SH-SY5Y (cell line): ENCODE data around the gene TAF13.

Source experiments
- GATA2 ChIP-seq: IDR thresholded peaks from 2 replicates; pipeline ENCODE4 v1.6.1; 2011; ENCODE audit warnings: mild to moderate bottlenecking, low read depth, low read length
- GATA3 ChIP-seq: IDR thresholded peaks from 2 replicates; pipeline ENCODE4 v1.6.1; 2011; ENCODE audit warnings: low read depth, mild to moderate bottlenecking, low read length, moderate library complexity

The TAF13 gene

DNA sequence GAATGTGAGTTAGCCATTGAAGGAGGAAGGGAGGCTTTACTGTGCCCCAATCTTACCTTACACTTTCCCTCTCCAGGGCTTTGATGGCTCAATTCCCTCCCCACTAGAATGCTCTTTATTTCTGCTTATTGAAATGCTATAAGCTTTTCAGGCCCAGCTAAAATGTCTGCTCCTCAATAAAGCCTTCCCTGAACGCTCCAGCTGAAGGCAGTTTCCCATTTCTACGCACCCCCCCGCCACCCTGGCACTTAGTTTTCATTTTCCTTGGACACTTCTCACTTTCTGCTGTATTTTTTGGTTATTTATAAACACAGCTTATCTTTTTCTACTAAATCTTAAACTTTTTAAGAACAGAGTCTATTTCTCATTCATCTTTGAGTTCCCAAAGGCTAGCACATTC, 7.7 kb upstream of the TAF13 start:
- TF ChIP-seq GATA2, result no peak
- TF ChIP-seq GATA3, result no peak

DNA sequence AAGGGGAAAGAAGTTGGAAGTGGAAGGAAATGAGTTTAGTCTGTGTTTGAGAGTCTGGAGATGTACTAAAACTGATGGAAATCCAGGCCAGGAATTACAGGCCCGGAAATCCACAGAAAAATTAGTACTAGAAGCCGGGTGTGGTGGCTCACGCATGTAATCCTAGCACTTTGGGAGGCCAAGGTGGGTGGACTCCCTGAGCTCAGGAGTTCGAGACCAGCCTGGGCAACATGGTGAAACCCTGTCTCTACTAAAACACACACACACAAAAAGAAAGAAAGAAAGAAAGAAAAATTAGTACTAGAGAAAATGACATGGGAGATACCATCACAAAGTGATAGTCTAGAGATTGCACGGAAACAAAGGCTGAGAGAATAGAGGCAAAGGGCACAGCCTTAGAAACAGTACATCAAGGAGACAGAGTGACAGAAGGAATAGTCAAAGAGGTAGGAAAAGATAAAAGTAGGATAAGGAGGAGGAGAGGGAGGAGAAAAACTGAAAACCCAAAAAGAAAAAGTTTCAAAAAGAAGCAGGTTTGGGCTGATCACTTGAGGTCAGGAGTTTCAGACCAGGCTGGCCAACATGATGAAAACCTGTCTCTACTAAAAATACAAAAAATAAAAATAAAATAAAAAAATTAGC, 4.8 kb upstream of the TAF13 start:
- TF ChIP-seq GATA3 (no peak), GATA2 (no peak)

DNA sequence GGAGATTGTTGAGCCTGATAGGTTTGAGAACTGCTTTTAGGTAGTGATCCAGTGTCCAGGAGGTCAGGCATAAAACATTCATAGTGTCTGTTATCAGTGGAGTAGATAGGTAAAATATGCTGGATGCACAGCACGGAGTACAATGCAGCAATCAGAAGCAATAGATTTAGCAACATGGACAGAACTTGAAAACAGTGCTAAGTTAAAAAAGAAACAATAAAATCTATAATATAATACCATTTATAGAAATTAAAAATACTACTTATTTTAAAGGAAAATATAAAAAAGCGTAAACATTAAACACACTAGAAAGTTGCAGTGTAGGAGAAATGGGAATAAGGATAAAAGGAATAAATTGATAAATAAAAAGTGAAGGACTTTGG, 3.4 kb upstream of the TAF13 start:
- TF ChIP-seq GATA3 (no peak), GATA2 (no peak)

DNA sequence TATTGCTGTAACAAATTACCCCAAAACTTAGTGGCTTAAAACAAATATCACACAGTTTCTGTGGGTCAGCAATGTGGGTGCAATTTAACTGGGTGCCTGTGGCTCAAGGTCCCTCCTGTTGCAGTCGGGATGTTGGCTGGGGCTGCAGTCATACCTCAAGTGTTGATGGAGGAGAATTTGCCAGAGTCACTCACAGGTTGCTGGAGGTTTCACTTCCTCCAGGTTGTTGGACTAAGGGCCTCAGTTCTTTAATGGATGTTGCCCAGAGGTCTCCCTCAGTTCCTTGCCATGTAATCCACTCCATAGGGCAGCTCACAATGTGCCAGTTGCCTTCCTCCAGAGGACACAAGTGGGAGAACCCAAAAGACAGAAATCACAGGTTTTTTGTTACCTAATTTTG, 2.5 kb upstream of the TAF13 start:
- TF ChIP-seq GATA3 (no peak), GATA2 (no peak)

DNA sequence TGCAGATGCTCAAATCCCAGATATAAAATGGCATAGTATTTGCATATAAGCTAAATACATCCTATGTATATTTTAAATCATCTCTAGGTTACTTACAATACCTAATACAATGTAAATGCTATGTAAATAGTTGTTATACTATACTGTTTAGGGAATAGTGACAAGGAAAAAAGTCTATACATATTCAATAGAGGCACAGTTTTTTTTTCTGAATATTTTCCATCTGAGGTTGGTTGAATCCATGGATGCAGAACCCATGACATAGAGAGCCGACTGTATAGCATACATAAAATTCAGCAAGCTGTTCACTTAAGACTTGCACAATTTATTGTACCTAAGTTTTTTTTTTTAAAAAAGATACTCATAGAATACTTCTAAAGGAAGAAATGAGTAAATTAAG, 6.5 kb downstream of the TAF13 start:
- no peak for TF ChIP-seq GATA3

DNA sequence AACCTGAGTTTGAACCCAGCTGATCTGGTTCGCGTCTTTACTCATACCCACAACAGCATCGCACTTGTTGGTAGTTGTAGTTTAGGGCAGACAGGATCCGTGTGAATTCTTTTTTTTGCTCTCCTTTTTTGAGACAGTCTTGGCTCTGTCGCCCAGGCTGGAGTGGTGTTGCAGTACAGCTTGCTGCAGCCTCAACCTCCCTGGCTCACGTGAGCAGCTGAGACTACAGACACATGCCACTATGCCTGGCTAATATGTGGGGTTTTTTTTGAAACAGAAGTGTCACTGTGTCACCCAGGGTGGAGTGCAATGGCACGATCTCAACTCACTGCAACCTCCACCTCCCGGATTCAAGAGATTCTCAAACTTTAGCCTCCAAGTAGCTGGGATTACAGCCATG, 7.9 kb downstream of the TAF13 start:
- TF ChIP-seq GATA2, result no peak
- no peak for TF ChIP-seq GATA3

DNA sequence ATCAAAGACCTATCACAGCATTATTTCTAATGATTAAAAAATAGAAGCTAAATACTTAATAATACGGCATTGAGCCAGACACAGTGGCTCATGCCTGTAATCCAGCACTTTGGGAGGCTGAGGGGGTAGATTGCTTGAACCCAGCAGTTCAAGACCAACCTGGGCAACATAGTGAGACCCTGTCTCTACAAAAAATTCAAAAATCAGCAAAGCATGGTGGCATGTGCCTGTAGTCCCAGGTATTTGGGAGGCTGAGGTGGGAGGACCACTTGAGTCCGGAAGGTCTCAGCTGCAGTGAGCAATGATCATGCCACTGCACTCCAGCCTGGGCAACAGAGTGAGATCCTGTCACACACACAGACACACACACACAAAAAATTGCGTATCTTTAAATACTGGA, 10.7 kb downstream of the TAF13 start:
- TF ChIP-seq GATA3 (no peak), GATA2 (no peak)

DNA sequence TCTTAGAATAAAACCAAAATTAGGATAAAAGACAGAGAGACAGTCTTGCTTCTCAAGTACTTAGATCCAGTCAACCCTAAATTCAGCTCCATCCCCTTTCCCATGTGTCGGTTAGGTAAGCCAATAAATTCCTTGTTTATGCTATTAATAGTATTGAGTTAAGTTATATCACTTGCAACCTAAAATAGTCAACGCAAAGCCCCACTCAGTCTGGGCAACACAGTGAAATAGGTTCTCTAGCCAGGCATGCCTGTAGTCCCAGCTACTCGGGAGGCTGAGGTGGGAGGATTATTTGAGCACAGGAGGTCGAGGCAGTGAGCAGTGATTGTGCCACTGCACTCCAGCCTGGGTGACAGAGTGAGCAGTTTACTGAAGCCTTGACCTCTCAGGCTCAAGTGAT, 14.6 kb downstream of the TAF13 start:
- no peak for TF ChIP-seq GATA3

DNA sequence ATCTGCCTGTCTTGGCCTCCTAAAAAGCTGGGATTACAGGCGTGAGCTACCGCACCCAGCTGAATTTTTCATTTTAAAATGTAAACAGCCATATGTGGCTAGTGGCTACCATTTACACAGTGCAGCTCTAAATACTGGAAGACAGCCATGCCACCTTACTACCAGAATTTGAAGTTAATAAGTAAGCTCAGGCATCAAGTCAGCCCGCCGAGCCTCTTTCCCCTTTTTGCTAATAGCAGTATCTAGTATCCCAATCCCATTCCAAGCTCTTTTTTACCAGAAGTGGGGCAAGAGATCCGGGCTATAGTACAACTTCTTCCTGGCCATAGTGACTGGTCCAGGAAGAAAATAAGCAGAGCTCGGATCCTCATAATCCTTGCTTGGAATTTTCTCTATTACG, 15.1 kb downstream of the TAF13 start:
- no peak for TF ChIP-seq GATA3
- no peak for TF ChIP-seq GATA2

DNA sequence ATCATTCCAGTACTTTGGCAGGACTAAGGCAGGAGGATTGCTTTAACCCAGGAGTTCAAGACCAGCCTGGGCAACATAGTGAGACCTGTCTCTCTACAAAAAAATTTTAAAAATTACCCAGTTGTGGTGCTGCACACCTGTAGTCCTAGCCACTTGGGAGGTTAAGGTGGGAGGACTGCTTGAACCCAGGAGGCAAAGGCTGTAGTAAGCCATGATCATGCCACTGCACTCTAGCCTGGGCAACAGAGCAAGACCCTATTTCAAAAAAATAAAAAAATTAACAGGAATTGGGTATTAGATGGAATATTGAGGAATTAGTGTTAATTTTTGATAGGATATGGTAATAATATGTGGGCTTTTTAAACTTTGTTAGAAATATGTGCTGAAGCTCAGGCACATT, 16.8 kb downstream of the TAF13 start:
- TF ChIP-seq GATA3 (no peak), GATA2 (no peak)

DNA sequence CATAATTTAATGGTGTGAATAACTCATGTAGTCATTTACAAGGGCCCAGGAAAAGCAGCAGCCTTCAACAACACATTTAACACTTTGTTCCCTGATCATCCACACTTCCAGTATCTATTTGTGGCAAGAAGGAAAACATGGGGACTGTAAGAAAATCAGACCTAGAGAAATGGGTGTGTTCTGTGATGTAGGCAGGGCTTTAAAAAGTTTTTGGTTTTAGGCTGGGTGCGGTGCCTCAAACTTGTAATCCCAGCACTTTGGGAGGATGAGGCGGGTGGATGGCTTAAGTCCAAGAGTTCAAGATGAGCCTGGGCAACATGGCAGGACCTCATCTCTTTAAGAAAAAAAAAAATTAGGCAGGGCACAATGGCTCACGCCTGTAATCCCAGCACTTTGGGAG, 19.7 kb downstream of the TAF13 start:
- TF ChIP-seq GATA2, result no peak
- TF ChIP-seq GATA3, result no peak

DNA sequence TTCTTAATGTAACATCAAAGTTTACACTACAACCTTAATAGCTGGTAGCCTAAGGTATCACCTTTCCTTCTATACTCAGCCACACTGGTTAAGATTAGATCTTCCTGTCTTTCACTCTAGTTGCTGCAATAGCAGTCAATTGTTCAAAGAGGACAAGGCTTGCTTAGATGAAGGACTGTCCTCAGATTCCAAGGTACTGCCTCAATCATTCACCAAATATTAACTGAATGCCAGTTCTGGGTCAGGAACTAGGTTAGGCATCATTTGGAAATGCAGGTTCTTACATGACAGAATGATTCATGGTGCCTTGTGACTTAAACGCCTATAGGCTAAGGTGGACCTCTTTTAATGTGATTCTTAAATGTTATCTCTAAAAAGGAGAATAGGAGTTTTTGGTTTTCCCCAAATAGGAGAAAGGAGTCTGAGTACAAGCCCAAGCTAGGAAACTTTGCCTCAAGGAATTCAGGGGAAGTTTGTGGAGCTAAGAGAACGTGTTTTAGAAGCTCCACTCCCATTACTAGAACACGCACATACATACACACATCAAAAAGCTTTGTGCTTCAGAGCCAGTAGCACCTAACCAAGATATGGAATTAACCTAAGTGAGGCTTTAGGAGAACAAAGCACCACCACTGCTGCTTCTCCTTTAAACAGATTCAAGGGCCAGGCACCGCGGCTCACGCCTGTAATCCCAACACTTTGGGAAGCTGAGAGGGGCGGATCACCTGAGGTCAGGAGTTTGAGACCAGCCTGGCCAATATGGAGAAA, 25.4 kb downstream of the TAF13 start:
- TF ChIP-seq GATA2 (no peak), GATA3 (no peak)

DNA sequence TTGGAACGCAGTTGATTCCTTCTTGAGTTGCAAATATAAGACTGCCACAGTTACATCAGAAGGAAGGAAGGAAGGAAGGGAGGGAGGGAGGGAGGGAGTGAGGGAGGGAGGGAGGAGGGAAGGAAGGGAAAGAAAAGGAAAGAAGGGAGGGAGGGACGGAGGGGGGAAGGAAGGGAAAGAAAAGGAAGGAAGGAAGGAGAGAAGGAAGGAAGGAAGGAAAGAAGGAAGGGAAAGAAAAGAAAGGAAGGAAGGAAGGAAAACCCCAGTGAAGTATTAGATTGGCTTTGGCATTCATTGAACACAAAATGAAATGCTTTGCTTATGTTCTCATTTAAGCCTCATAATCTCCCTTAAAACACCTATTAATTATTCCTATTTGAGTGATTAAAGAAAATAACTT, 27.5 kb downstream of the TAF13 start:
- TF ChIP-seq GATA3 (no peak), GATA2 (no peak)

DNA sequence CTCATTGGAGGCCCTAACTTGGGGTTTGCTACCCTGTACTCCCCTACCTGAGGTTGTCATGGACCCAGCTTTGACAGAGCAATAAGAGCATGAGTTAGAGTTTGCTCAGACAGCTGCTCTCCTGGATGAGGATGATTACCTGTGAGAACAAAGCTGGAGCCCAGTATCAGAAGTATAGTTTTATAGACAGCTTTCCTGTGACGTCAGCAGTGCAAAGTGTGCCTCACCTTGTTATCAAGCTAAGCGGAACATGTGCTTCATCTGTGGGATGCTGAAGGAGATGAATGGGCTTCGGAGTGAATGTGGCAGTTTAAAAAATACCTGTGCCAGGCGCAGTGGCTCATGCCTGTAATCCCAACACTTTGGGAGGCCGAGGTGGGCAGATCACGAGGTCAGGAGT, 28.5 kb downstream of the TAF13 start:
- TF ChIP-seq GATA3 (no peak), GATA2 (no peak)

DNA sequence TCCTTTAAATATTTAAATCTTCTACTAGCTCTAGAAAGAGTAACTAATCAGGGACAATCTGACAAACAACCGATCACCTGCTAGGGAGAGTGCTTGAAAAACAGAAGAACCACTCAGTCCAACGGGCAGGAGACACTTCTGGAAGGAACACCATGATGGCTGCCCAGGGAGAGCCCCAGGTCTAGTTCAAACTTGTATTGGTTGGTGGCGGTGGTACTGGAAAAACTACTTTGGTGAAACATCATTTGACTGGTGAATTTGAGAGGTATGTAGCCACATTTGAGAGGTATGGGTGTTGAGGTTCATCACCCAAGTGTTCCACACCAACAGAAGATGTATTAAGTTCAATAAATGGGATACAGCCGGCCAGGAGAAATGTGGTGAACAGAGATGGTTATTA, 29.1 kb downstream of the TAF13 start:
- TF ChIP-seq GATA3, result no peak
- no peak for TF ChIP-seq GATA2

DNA sequence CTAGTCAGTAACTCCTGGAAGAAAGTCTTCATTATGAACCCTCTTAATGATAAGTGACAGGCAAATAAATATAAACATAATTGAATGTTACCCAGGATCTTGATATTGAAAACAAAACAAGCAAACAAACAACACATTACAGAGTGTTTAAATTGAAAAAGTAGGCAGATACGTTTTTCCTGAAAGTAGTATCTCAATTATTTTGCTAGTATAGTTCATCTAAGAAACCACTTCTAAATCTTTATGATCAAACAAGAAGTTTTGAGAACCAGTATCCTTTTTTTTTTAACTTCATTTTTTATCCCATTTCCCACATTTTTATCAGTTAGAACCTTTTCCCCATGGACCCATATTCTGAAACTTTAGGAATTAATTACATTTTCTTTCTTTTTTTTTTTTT, 30.2 kb downstream of the TAF13 start:
- TF ChIP-seq GATA3 (no peak), GATA2 (no peak)
